ENCODE data around the gene GADD45B.

DNA sequence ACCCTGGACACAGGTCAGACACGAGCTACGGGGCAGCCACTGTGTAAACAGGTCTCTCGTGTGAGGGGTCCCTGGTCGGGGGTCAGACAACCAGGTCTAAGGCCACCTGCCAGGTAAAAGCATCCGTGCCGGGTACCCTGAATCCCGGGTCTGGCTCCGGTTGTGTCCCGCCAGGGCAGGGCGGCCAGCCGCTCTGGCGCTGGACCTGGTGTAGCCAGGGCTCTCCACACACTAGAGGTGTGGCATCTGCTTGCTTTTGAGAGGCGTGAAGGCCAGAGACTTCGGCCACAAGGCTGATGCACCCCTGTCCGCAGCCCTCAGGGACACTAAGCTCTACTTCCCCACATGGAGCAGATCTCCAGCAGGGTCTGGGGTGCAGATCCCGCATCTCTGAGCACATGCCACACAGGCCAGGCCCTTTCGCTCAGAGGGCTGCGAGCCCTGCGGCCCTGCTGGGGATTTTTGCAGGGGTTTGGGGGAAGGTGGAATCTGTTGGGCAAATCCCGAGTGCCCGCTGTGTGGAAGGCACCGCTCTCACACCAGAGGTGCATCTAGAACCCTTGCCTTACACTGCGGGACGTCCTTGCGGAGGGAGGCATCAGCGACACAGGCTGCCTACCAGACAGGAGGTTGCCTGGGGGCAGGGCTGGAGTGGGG, 34.7 kb upstream of the GADD45B start:
- no peak for TF ChIP-seq FOS (IDR thresholded peaks at IDR 0.05; ENCODE audit: low read depth, low read length)
- no peak for TF ChIP-seq POLR2A (IDR thresholded peaks at IDR 0.05; ENCODE audit: low read depth, low read length)
- TF ChIP-seq NFE2L2 (IDR thresholded peaks at IDR 0.05; ENCODE audit: low read depth, low read length) = no peak
- no peak for TF ChIP-seq MXI1 (IDR thresholded peaks at IDR 0.05; ENCODE audit: borderline replicate concordance, low read depth, low read length)
- TF ChIP-seq, protein P1, sequence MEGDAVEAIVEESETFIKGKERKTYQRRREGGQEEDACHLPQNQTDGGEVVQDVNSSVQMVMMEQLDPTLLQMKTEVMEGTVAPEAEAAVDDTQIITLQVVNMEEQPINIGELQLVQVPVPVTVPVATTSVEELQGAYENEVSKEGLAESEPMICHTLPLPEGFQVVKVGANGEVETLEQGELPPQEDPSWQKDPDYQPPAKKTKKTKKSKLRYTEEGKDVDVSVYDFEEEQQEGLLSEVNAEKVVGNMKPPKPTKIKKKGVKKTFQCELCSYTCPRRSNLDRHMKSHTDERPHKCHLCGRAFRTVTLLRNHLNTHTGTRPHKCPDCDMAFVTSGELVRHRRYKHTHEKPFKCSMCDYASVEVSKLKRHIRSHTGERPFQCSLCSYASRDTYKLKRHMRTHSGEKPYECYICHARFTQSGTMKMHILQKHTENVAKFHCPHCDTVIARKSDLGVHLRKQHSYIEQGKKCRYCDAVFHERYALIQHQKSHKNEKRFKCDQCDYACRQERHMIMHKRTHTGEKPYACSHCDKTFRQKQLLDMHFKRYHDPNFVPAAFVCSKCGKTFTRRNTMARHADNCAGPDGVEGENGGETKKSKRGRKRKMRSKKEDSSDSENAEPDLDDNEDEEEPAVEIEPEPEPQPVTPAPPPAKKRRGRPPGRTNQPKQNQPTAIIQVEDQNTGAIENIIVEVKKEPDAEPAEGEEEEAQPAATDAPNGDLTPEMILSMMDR (conservative IDR thresholded peaks at IDR 0.05; ENCODE audit: low read depth, low read length) = no peak
- TF ChIP-seq CEBPB (IDR thresholded peaks at IDR 0.05; ENCODE audit: low read depth, low read length) = no peak
- no peak for TF ChIP-seq RCOR1 (IDR thresholded peaks at IDR 0.05; ENCODE audit: insufficient replicate concordance, low read length)

All from IMR-90 (cell line).